K562 (cell line): ENCODE data around the gene PKLR.

Experiments used
- EZH2 ChIP-seq: IDR thresholded peaks from 2 replicates; pipeline ENCODE4 v1.6.1; 2012; ENCODE audit warnings: low read depth, mild to moderate bottlenecking, inconsistent platforms, low read length, borderline replicate concordance
- PHF21A ChIP-seq: fragments of 450-650 bp; IDR thresholded peaks from 2 replicates; pipeline ENCODE4 v1.6.1; 2017; ENCODE audit warnings: low read depth, borderline replicate concordance
- SMAD1 ChIP-seq: fragments of 150-350 bp; IDR thresholded peaks from 2 replicates; pipeline ENCODE4 v1.6.1; 2014; ENCODE audit warnings: low read length, low read depth; ENCODE audit not compliant: partially characterized antibody

- TF ChIP-seq PHF21A, result no peak
- TF ChIP-seq SMAD1, result no peak
- no peak for TF ChIP-seq EZH2
These were observed 45.8 kb downstream of the PKLR start, which contains the start of gene ENTREP3 for GRCh38 chr1:155255243-155256007.
